GM18511 (cell line): ENCODE data around the gene APOA4.
A peak's percentile ranks its signal among the peaks of the same experiment; 100 is the strongest.

ENCODE experiments used
- ATAC-seq: cut with Tn5 transposase; IDR thresholded peaks from one replicate; pipeline ENCODE4 v1.9.1; 2021; ENCODE audit warnings: mild to moderate bottlenecking, moderate library complexity; ENCODE audit not compliant: unreplicated experiment

APOA4 gene

DNA sequence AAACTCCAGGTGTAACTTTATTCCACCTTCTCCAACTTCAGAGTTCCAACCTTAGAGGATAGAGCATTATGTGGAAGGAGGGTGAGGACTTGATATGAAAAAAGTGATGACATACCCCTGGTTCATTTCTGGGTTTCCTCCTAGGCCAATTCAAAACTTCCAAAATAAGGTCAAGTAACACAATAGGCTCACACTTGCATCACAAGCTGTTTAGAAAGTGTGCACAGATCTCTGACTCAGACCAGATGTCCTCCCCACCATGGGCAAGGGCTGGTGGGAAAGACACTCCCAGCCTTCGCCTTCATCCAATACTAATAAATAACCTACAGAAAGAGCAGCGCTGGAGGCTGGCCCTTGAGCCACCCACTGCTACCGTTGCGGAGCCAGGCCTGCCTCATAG lies 44.5 kb downstream of the APOA4 start:
- no peak for ATAC-seq

DNA sequence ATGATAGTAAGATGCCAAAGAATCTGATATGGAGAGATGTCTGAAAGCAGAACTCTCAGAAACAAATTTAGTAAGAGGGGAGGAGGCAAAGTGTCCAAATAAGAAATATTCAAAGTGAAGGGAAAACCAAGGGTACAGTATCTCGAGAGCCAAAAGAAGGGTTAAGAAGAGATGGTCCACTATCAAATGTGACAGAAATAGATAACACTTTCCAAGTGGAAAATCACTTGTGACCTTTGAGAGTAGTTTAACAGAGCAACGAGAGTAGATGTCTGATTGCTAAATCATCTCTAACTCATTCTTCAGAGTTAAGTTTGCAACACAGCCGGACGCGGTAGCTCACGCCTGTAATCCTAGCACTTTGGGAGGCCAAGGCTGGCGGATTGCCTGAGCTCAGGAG lies 46.0 kb downstream of the APOA4 start:
- ATAC-seq: no peak

DNA sequence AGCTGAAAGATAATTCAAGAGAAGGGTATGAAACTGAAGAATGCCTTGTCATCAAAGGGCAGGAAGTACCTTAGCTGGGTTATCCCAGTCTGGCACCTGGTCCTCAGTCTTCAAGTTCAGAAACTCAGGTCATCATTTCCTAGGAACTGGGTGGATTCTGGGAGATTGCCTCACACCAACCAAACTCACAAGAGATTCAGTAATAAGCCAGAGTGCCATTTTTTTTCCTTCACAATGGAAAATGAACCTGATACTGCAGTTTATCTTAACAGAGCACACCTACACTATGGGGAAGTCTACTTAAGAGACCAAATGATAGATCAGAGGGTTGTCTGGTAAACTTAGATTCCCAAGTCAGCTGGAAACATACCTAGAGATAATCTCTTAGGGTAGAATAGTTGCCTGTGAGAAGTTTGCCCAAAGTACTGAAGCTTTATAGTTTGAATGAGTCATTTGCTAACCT lies 46.6 kb downstream of the APOA4 start:
- no peak for ATAC-seq

DNA sequence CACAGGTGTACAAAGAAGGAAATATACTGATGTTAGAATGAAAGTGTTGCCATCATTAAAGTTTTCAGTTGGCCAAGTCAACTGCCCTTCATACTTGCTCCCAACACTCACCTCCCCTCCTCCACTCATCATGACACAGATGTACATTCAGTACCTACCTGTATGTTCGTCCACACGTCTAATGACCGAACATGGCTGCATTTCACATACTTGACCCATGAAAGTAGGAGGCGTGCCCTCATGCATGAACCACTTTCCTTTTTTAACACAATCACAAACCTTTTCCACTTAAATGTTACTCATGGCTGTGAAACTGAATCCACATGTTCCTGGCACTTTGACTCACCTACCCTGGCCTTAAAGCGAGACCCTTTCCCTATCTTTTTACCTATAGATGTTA lies 47.1 kb downstream of the APOA4 start:
- ATAC-seq: no peak

DNA sequence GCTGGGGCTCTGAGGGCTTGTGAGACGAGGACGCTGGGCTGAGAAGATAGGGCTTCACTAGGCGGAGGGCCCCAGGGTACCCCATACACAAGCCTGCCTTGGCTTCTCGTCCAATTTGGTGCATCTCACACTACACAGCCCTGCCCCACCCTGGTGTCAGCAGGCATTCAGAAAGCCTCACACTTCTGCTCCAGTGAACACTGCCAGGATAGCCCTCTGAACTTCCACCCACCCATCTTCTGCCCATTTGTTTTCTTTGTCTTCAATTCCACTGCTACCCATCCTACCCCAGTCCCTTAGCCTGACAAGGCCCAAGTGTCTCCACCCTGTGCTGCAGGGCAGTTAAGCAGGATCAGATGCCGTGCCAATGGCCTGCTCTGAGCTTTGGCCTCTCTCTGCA lies 48.4 kb downstream of the APOA4 start:
- no peak for ATAC-seq

DNA sequence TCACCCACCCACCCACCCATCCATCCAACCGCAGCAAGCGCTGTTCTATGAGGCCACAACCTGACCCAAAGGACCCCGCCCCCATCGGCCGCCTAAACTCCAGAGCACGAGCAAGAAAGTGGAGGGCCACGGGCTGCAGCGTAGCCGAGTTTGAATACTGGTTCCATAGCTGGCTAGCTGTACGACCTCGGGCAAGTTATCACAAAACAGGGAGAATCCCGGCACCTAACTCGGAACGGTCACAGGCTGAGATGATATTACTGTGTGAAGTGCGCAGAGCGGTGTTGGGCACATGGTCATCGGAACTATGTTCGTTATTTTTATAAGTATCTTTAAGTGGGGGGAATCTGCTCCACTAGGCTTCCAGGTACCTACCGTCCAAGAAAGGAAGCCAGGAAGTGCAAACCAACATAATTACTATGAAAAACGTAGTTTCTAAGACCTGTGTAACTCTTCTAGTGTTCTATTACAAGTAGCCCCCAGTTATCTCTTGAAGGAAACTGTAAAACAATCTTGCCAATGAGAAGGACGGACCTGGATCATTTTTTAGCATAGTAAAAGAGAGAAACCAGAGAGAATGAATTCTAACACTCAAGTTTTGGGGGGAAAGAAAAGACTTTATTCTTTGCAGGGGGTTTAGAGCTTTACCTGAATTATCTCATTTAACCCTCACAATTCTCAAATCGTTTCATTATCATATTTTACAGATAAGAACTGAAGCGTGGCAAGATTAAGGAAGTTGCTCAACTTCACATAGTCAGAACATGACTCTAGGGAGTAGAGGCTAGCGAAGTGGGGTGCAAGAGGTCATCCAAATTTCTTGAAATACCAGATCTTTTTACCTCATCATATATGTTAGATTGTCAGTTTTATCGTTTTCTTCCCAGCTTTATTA lies 49.7 kb downstream of the APOA4 start:
- ATAC-seq: peak; percentile 51

DNA sequence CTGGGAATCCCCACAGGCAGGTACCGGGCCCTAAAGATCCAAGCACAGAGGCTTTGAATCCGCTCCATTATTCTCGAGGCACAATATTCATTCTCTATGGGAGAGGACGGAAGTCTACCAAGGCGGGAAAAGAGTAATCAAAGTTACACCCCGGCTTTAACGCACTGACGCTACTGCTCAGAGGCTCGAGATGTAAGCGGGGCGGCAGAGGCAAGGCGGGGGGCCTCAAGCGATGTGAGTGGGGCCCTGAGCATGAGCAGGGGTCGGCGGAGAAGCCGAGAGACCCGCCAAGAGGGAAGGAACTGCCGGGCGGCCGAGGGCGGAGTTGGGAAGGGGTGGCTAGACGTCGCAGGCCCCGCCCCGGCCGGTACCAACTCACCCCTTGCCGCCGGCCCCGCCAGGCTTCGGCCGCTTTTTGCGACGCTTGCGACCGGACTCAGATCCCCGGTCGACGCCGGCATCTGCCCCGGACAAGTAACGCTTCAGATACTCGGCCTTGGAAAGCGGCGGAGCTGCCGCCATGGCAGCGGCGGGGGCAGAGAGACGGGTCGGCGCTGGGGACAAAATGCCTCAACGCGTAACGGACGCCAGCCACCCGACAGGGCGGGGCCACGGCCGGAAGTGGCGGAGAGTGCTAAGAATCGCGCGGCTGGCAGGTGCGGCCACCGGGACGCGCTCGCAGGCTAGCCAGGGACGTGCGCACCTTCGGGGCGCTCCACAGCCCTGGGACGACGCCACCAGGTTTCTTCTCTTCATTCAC lies 50.5 kb downstream of the APOA4 start, which contains the start of gene BUD13:
TSS of gene BUD13 (minus strand) at position 545 of the 760 bp plus-strand sequence. CDS start at position 522, 23 bp downstream.
- ATAC-seq: peak; percentile 88

DNA sequence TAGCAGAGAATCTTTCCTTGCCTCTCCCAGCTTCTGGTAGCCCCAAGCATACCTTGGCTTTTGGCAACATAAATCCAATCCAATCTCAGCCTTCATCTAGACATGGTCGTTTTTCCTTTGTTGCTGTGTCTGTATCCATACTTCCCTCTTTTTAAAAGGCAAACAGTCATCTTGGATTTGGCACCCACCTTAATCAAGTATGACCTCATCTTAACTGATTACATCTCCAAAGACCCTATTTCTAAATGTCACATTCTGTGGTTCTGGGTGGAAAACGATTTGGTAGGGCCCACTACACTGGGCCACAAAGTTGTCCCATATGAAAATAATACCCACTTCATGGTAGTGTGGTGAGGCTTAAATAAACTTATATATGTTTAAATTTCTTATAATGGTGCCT lies 51.2 kb downstream of the APOA4 start:
- ATAC-seq: no peak
